H9 (cell line): Measurements from ENCODE around the gene HNRNPU. TPM values are rescaled to one million over a fixed set of nuclear protein-coding genes. Genes with fewer than 3 reads are reported as not detected.

Source experiments
- DNase-seq: peaks from one replicate; pipeline ENCODE4 v3.0.0-alpha.2; 2017
- H2AFZ ChIP-seq: one replicate; pipeline ENCODE4 v1.6.1; 2013; ENCODE audit warnings: mild to moderate bottlenecking, low read length, control low read depth, moderate library complexity
- H2AK5ac ChIP-seq: 2 replicates; pipeline ENCODE4 v1.6.1; 2013; ENCODE audit warnings: low read length, control low read depth, mixed read lengths; ENCODE audit not compliant: insufficient read length
- H2BK120ac ChIP-seq: one replicate; pipeline ENCODE4 v1.6.1; 2013; ENCODE audit warnings: low read depth, mild to moderate bottlenecking, low read length, control low read depth, inconsistent platforms; ENCODE audit not compliant: poor library complexity, severe bottlenecking
- H2BK12ac ChIP-seq: 2 replicates; pipeline ENCODE4 v1.6.1; 2013; ENCODE audit warnings: low read length, control low read depth, mixed read lengths, low read depth; ENCODE audit not compliant: insufficient read length
- H2BK15ac ChIP-seq: 2 replicates; pipeline ENCODE4 v1.6.1; 2013; ENCODE audit warnings: low read depth, low read length, control low read depth
- H2BK20ac ChIP-seq: one replicate; pipeline ENCODE4 v1.6.1; 2013; ENCODE audit warnings: low read depth, mild to moderate bottlenecking, low read length, control low read depth, inconsistent platforms; ENCODE audit not compliant: poor library complexity, severe bottlenecking
- H2BK5ac ChIP-seq: 2 replicates; pipeline ENCODE4 v1.6.1; 2013; ENCODE audit warnings: low read length, control low read depth, mixed read lengths; ENCODE audit not compliant: insufficient read length
- H3K14ac ChIP-seq: 2 replicates; pipeline ENCODE4 v1.6.1; 2013; ENCODE audit warnings: low read length, control low read depth; ENCODE audit not compliant: insufficient read depth
- H3K18ac ChIP-seq: 2 replicates; pipeline ENCODE4 v1.6.1; 2013; ENCODE audit warnings: low read depth, mild to moderate bottlenecking, mixed read lengths, low read length, control low read depth; ENCODE audit not compliant: insufficient read length
- H3K23ac ChIP-seq: 2 replicates; pipeline ENCODE4 v1.6.1; 2013; ENCODE audit warnings: low read length, control low read depth, mixed read lengths, low read depth; ENCODE audit not compliant: insufficient read length
- H3K23me2 ChIP-seq: 2 replicates; pipeline ENCODE4 v1.6.1; 2013; ENCODE audit warnings: low read depth, mild to moderate bottlenecking, mixed read lengths, low read length, control low read depth; ENCODE audit not compliant: insufficient read length, poor library complexity, severe bottlenecking
- H3K27ac ChIP-seq: 2 replicates; pipeline ENCODE4 v1.5.1; 2013; ENCODE audit warnings: low read length, control low read depth, mixed read lengths, low read depth; ENCODE audit not compliant: insufficient read length
- H3K27me3 ChIP-seq: 2 replicates; pipeline ENCODE4 v1.6.1; 2013; ENCODE audit warnings: low read length, control low read depth, inconsistent platforms; ENCODE audit not compliant: insufficient read depth
- H3K4ac ChIP-seq: 2 replicates; pipeline ENCODE4 v1.6.1; 2013; ENCODE audit warnings: low read depth, mild to moderate bottlenecking, control low read depth, inconsistent platforms, low read length, moderate library complexity
- H3K4me1 ChIP-seq: 2 replicates; pipeline ENCODE4 v1.6.1; 2013; ENCODE audit warnings: low read length, control low read depth, inconsistent platforms; ENCODE audit not compliant: insufficient read depth
- H3K4me2 ChIP-seq: 2 replicates; pipeline ENCODE4 v1.6.1; 2013; ENCODE audit warnings: low read length, control low read depth, mixed read lengths; ENCODE audit not compliant: insufficient read length, insufficient read depth
- H3K56ac ChIP-seq: 2 replicates; pipeline ENCODE4 v1.6.1; 2013; ENCODE audit warnings: low read depth, mild to moderate bottlenecking, mixed read lengths, low read length, control low read depth; ENCODE audit not compliant: insufficient read length
- H3K79me1 ChIP-seq: 2 replicates; pipeline ENCODE4 v1.6.1; 2013; ENCODE audit warnings: low read depth, mild to moderate bottlenecking, moderate library complexity, low read length, control low read depth, inconsistent platforms; ENCODE audit not compliant: insufficient read depth, poor library complexity, severe bottlenecking
- H3K79me2 ChIP-seq: 2 replicates; pipeline ENCODE4 v1.6.1; 2013; ENCODE audit warnings: low read length, control low read depth, inconsistent platforms; ENCODE audit not compliant: insufficient read depth
- H3K9ac ChIP-seq: 2 replicates; pipeline ENCODE4 v1.6.1; 2013; ENCODE audit warnings: low read length, control low read depth, mixed read lengths; ENCODE audit not compliant: insufficient read length; ENCODE audit errors: extremely low read depth
- H3K9me3 ChIP-seq: one replicate; pipeline ENCODE4 v1.6.1; 2013; ENCODE audit warnings: low read depth, low read length, inconsistent platforms; ENCODE audit not compliant: control insufficient read depth
- H3T11ph ChIP-seq: one replicate; pipeline ENCODE4 v1.6.1; 2013; ENCODE audit warnings: mild to moderate bottlenecking, low read length, control low read depth, inconsistent platforms
- H4K20me1 ChIP-seq: one replicate; pipeline ENCODE4 v1.6.1; 2013; ENCODE audit not compliant: control insufficient read depth, insufficient read length, insufficient read depth
- H4K5ac ChIP-seq: 2 replicates; pipeline ENCODE4 v1.6.1; 2013; ENCODE audit warnings: low read depth, mild to moderate bottlenecking, mixed read lengths, low read length, control low read depth; ENCODE audit not compliant: insufficient read length
- H4K8ac ChIP-seq: replicated peaks from 2 replicates; pipeline ENCODE4 v1.6.1; 2013; ENCODE audit warnings: low read length, control low read depth, mixed read lengths, low read depth; ENCODE audit not compliant: insufficient read length
- H4K91ac ChIP-seq: 2 replicates; pipeline ENCODE4 v1.6.1; 2013; ENCODE audit warnings: low read depth, mild to moderate bottlenecking, moderate library complexity, mixed read lengths, low read length, control low read depth; ENCODE audit not compliant: insufficient read length
- H3K27ac Mint-ChIP-seq, 3 experiments: 2 replicates in 2 of 3; 3 replicates in 1 of 3; pipeline ENCODE4 v1.8.0; 2020 to 2021; ENCODE audit warnings: mixed read lengths in 3 of 3, mild to moderate bottlenecking in 1 of 3, moderate library complexity in 1 of 3
- H3K27me3 Mint-ChIP-seq: 2 replicates; pipeline ENCODE4 v1.8.0; 2021; ENCODE audit warnings: low read depth, mild to moderate bottlenecking, moderate library complexity, mixed read lengths
- H3K36me3 Mint-ChIP-seq, 3 experiments: 2 replicates in 2 of 3; 3 replicates in 1 of 3; pipeline ENCODE4 v1.8.0; 2020 to 2021; ENCODE audit warnings: low read depth in 3 of 3, mixed read lengths in 3 of 3; ENCODE audit not compliant: insufficient read depth in 1 of 3
- H3K4me1 Mint-ChIP-seq, 2 experiments: 2 replicates each; pipeline ENCODE4 v1.8.0; 2020; ENCODE audit warnings: mixed read lengths in 2 of 2
- H3K4me3 Mint-ChIP-seq, 2 experiments: 2 replicates in 1 of 2; 3 replicates in 1 of 2; pipeline ENCODE4 v1.8.0; 2020 to 2021; ENCODE audit warnings: mild to moderate bottlenecking in 2 of 2, mixed read lengths in 2 of 2, moderate library complexity in 1 of 2
- H3K9me3 Mint-ChIP-seq, 2 experiments: 2 replicates in 1 of 2; 3 replicates in 1 of 2; pipeline ENCODE4 v1.8.0; 2020; ENCODE audit warnings: mild to moderate bottlenecking in 2 of 2, mixed read lengths in 2 of 2, moderate library complexity in 1 of 2
- CTCF ChIP-seq: fragments of 200-600 bp; sonication (generic); conservative IDR thresholded peaks from 3 replicates; pipeline ENCODE4 v1.8.0; 2021; ENCODE audit warnings: antibody characterized with exemption, mild to moderate bottlenecking
- WGBS: extraction: QIAGEN DNeasy Blood & Tissue Kit; methylation state at CpG from one replicate; pipeline ENCODE4 v1.1.7; 2013; ENCODE audit warnings: missing lambda C conversion rate, low lambda C conversion rate, mixed read lengths; ENCODE audit not compliant: insufficient read length; ENCODE audit errors: extremely low coverage; 5-methylcytosine and 5-hydroxymethylcytosine counted together
- total RNA-seq: library from RNA; stranded (reverse); gene quantifications from 2 replicates; pipeline ENCODE4 v1.2.1, GENCODE V29; 2021

Gene HNRNPU
- total RNA-seq, 1 experiment from 2014 or later: 657 TPM

GRCh38 chr1:244852694-244853093 is 11.6 kb downstream of the HNRNPU start:
- no peak overlapping the region for H3K4me2 ChIP-seq
- no CpG with 5 or more reads among the region's 1 CpG for WGBS
- DNase-seq: no peak
- TF ChIP-seq CTCF: no peak
- no peak overlapping the region for H3K9ac ChIP-seq
- no peak overlapping the region for H4K8ac ChIP-seq
- no peak overlapping the region for H2AK5ac ChIP-seq
- Mint-ChIP-seq H3K4me3 (no peak overlapping the region; a peak in 1 of 5 replicates), H3K27ac (no peak overlapping the region), H3K36me3 (peaks cover 75 to 96% (median 94%) of the 10 kb centered on the region in 3 experiments), H3K9me3 (no peaks in the 10 kb centered on the region), H3K27me3 (no peaks in the 10 kb centered on the region; the same call in 1 of the 2 replicates), H3K4me1 (peaks cover 2 to 11% of the 10 kb centered on the region in 2 experiments; a peak in 2 of 4 replicates)
- no peak overlapping the region for H2BK120ac ChIP-seq
- H3K79me2 ChIP-seq: peaks cover 3% of the 10 kb centered on the region; the same call in 1 of the 2 replicates
- H3K27ac ChIP-seq: no peak overlapping the region
- no peak overlapping the region for H4K5ac ChIP-seq
- H4K20me1 ChIP-seq: no peaks in the 10 kb centered on the region
- no peak overlapping the region for H3K56ac ChIP-seq
- no peaks in the 10 kb centered on the region for H3K27me3 ChIP-seq
- H3K79me1 ChIP-seq: no peaks in the 10 kb centered on the region
- no peak overlapping the region for H2BK20ac ChIP-seq
- H2AFZ ChIP-seq: no peak overlapping the region
- H3K18ac ChIP-seq: no peak overlapping the region
- no peak overlapping the region for H3T11ph ChIP-seq
- H3K14ac ChIP-seq: no peak overlapping the region
- no peak overlapping the region for H2BK12ac ChIP-seq
- H3K23me2 ChIP-seq: no peaks in the 10 kb centered on the region
- H3K4ac ChIP-seq: no peak overlapping the region
- no peak overlapping the region for H2BK15ac ChIP-seq
- H3K4me1 ChIP-seq: no peaks in the 10 kb centered on the region
- no peak overlapping the region for H2BK5ac ChIP-seq
- no peak overlapping the region for H4K91ac ChIP-seq
- H3K9me3 ChIP-seq: no peaks in the 10 kb centered on the region
- H3K23ac ChIP-seq: no peak overlapping the region
